Measurements from ENCODE around the gene CDH2.

Gene CDH2

GRCh38 chr18:28012336-28012735, 164.6 kb downstream of the CDH2 start:
- no peak for TF ChIP-seq CTCF (IDR thresholded peaks at IDR 0.05; ENCODE audit: borderline replicate concordance, control extremely low read depth, extremely low read depth, insufficient read depth, missing control alignments)
- DNase-seq (ENCODE audit: low spot score), result no peak
- in situ Hi-C loops (cut with MboI; ENCODE audit: low sequenced_read_pairs, unreplicated experiment), result no loop called here

DNA sequence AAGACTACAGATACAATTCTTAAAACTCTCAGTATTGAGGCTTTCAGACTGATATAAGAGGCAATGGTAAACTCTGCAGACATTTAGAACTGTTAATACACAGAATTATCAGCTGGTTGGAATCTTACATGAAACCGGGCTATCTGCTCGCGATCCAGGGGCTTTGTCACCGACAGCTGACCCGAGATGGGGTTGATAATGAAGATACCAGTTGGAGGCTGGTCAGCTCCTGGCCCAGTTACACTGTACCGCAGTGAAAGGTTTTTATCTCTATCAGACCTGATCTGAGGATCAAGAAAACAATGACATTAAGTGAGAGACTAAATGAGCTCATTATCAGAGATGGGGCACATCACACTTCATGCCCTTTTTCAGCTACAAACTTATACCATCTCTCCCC, 167.3 kb downstream of the CDH2 start:
- no peak for TF ChIP-seq CTCF (IDR thresholded peaks at IDR 0.05; ENCODE audit: borderline replicate concordance, control extremely low read depth, extremely low read depth, insufficient read depth, missing control alignments)
- in situ Hi-C loops (cut with MboI; ENCODE audit: low sequenced_read_pairs, unreplicated experiment), result no loop called here

GRCh38 chr18:28007841-28008240, 169.1 kb downstream of the CDH2 start:
- in situ Hi-C loops (cut with MboI; ENCODE audit: low sequenced_read_pairs, unreplicated experiment), result no loop called here
- DNase-seq (ENCODE audit: low spot score), result no peak
- TF ChIP-seq CTCF (IDR thresholded peaks at IDR 0.05; ENCODE audit: borderline replicate concordance, control extremely low read depth, extremely low read depth, insufficient read depth, missing control alignments), result no peak

More for the DNA sequence above, 167.3 kb downstream of the CDH2 start:
- no peak for DNase-seq (ENCODE audit: low spot score)

DNA sequence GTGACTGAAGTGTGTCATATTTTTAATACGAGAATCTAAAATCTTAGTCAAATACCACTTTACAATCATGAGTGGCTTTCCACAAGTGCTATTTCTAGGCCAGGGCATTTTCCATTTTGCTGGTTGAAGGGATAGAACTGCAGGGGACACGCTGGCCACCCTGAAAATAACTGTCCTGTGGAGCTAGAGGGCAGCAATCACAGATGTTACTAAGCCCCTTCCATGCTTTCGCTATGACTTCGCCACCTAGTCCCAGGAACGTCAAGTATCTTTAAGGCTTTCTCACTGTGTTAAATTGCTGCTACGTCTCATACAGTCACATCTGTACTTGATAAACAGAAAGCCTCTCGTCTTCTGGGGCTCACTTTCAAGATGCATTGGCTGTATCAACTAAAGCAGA, 171.8 kb downstream of the CDH2 start:
- DNase-seq (ENCODE audit: low spot score), result no peak
- no peak for TF ChIP-seq CTCF (IDR thresholded peaks at IDR 0.05; ENCODE audit: borderline replicate concordance, control extremely low read depth, extremely low read depth, insufficient read depth, missing control alignments)
- in situ Hi-C loops (cut with MboI; ENCODE audit: low sequenced_read_pairs, unreplicated experiment), result no loop called here

GRCh38 chr18:28004606-28005005, 172.3 kb downstream of the CDH2 start:
- TF ChIP-seq CTCF (IDR thresholded peaks at IDR 0.05; ENCODE audit: borderline replicate concordance, control extremely low read depth, extremely low read depth, insufficient read depth, missing control alignments), result no peak
- in situ Hi-C loops (cut with MboI; ENCODE audit: low sequenced_read_pairs, unreplicated experiment), result no loop called here
- no peak for DNase-seq (ENCODE audit: low spot score)

DNA sequence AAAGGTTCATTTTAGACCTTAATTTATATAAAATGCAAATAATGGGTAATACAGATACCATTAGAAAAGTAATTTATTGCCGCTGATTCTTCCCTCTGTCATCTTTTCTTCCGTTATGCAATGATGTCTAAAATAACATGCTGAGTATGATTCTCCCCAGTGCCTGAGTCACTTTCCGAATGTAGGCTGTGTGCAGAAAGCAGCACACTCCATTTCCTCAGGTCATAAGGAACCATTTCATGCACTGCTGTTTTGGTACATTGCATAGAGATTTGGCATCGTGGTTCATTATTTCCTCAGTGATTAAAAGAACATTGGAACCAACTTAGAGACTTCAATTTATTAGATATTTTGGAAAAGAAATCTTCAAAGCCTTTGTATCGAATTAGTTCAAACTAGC, 173.5 kb downstream of the CDH2 start:
- TF ChIP-seq CTCF (IDR thresholded peaks at IDR 0.05; ENCODE audit: borderline replicate concordance, control extremely low read depth, extremely low read depth, insufficient read depth, missing control alignments), result no peak
- DNase-seq (ENCODE audit: low spot score), result no peak

GRCh38 chr18:28002841-28003240, 174.1 kb downstream of the CDH2 start:
- no peak for DNase-seq (ENCODE audit: low spot score)
- no peak for TF ChIP-seq CTCF (IDR thresholded peaks at IDR 0.05; ENCODE audit: borderline replicate concordance, control extremely low read depth, extremely low read depth, insufficient read depth, missing control alignments)
- in situ Hi-C loops (cut with MboI; ENCODE audit: low sequenced_read_pairs, unreplicated experiment), result no loop called here

More for the DNA sequence above, 173.5 kb downstream of the CDH2 start:
- in situ Hi-C loops (cut with MboI; ENCODE audit: low sequenced_read_pairs, unreplicated experiment), result no loop called here

Measured in GM13976 (cell line).